Measurements from ENCODE around the gene FNIP2.

FNIP2 gene

GRCh38 chr4:158837527-158838141 is 68.8 kb downstream of the FNIP2 start:
- DNase-seq (ENCODE audit: low read depth) = no peak

GRCh38 chr4:158840131-158840530 is 71.3 kb downstream of the FNIP2 start:
- DNase-seq (ENCODE audit: low read depth) = no peak

- DNase-seq (ENCODE audit: low read depth) = no peak
Observed at GRCh38 chr4:158841540-158841939, 72.7 kb downstream of the FNIP2 start.

- no peak for DNase-seq (ENCODE audit: low read depth)
Observed at GRCh38 chr4:158845311-158846041, 76.7 kb downstream of the FNIP2 start.

- DNase-seq (ENCODE audit: low read depth) = no peak
Observed at GRCh38 chr4:158847535-158847934, 78.7 kb downstream of the FNIP2 start.

GRCh38 chr4:158849681-158850080 is 80.9 kb downstream of the FNIP2 start:
- DNase-seq (ENCODE audit: low read depth) = no peak

- DNase-seq (ENCODE audit: low read depth) = no peak
Observed at GRCh38 chr4:158850371-158850770, 81.5 kb downstream of the FNIP2 start.

GRCh38 chr4:158850800-158851644 is 82.2 kb downstream of the FNIP2 start:
- DNase-seq (ENCODE audit: low read depth) = no peak

- DNase-seq (ENCODE audit: low read depth) = no peak
Observed at GRCh38 chr4:158854236-158854635, 85.4 kb downstream of the FNIP2 start.

- no peak for DNase-seq (ENCODE audit: low read depth)
Observed at GRCh38 chr4:158856852-158857251, 88.0 kb downstream of the FNIP2 start.

GRCh38 chr4:158857951-158858350 is 89.1 kb downstream of the FNIP2 start:
- DNase-seq (ENCODE audit: low read depth) = no peak

GRCh38 chr4:158858410-158859199 is 89.8 kb downstream of the FNIP2 start:
- no peak for DNase-seq (ENCODE audit: low read depth)

GRCh38 chr4:158859661-158860060 is 90.8 kb downstream of the FNIP2 start:
- DNase-seq (ENCODE audit: low read depth) = no peak

- DNase-seq (ENCODE audit: low read depth) = no peak
Observed at GRCh38 chr4:158860856-158861255, 92.0 kb downstream of the FNIP2 start.

- no peak for DNase-seq (ENCODE audit: low read depth)
Observed at GRCh38 chr4:158861281-158861680, 92.5 kb downstream of the FNIP2 start.

- DNase-seq (ENCODE audit: low read depth) = no peak
Observed at GRCh38 chr4:158861766-158862165, 92.9 kb downstream of the FNIP2 start.

GRCh38 chr4:158863296-158863695 is 94.5 kb downstream of the FNIP2 start:
- DNase-seq (ENCODE audit: low read depth) = no peak

GRCh38 chr4:158865520-158866177 is 96.8 kb downstream of the FNIP2 start:
- no peak for DNase-seq (ENCODE audit: low read depth)

- DNase-seq (ENCODE audit: low read depth) = no peak
Observed at GRCh38 chr4:158869001-158869400, 100.2 kb downstream of the FNIP2 start.

- no peak for DNase-seq (ENCODE audit: low read depth)
Observed at GRCh38 chr4:158869761-158870160, 100.9 kb downstream of the FNIP2 start.

GRCh38 chr4:158870282-158870625 is 101.4 kb downstream of the FNIP2 start:
- no peak for DNase-seq (ENCODE audit: low read depth)

Data from HS-27A (cell line).